DND-41 (cell line): ENCODE measurements around the gene IFNLR1.

Source experiments
- ATAC-seq: fragments of 200-7000 bp; cut with Tn5 transposase; 3 replicates; pipeline ENCODE4 v1.9.1; 2021; ENCODE audit warnings: low read depth; ENCODE audit not compliant: insufficient read depth
- DNase-seq: peaks from one replicate; pipeline ENCODE4 v3.0.0-alpha.2; 2020
- H2AFZ ChIP-seq: 2 replicates; pipeline ENCODE4 v1.6.0; 2012; ENCODE audit warnings: low read depth, low read length
- H3K27ac ChIP-seq: 2 replicates; pipeline ENCODE4 v1.5.1; 2012; ENCODE audit warnings: low read length, inconsistent platforms
- H3K27me3 ChIP-seq: fragments of 200-600 bp; sonication (generic); 2 replicates; pipeline ENCODE4 v1.6.0; 2012; ENCODE audit warnings: low read length, mild to moderate bottlenecking, inconsistent platforms; ENCODE audit not compliant: insufficient read depth, poor library complexity
- H3K36me3 ChIP-seq: 2 replicates; pipeline ENCODE4 v1.5.1; 2012; ENCODE audit warnings: low read length, inconsistent platforms; ENCODE audit not compliant: insufficient read depth
- H3K4me1 ChIP-seq: 2 replicates; pipeline ENCODE4 v1.5.1; 2012; ENCODE audit warnings: mild to moderate bottlenecking, low read length; ENCODE audit not compliant: insufficient read depth
- H3K4me2 ChIP-seq: 2 replicates; pipeline ENCODE4 v1.6.0; 2012; ENCODE audit warnings: mild to moderate bottlenecking, moderate library complexity, low read length, inconsistent platforms; ENCODE audit not compliant: insufficient read depth
- H3K4me3 ChIP-seq, 2 experiments: fragments of 200-600 bp in 1 of 2; shearing (Covaris generic) in 1 of 2; 2 replicates each; pipeline ENCODE4 v1.5.1; 2012 to 2016; ENCODE audit warnings: inconsistent platforms in 2 of 2, low read length in 2 of 2, mild to moderate bottlenecking in 2 of 2, low read depth in 1 of 2, moderate library complexity in 1 of 2
- H3K79me2 ChIP-seq: 2 replicates; pipeline ENCODE4 v1.6.0; 2012; ENCODE audit warnings: low read length, inconsistent platforms; ENCODE audit not compliant: insufficient read depth
- H3K9ac ChIP-seq: 2 replicates; pipeline ENCODE4 v1.6.0; 2012; ENCODE audit warnings: low read depth, mild to moderate bottlenecking, inconsistent platforms, low read length, moderate library complexity
- H3K9me3 ChIP-seq: 2 replicates; pipeline ENCODE4 v1.5.1; 2012; ENCODE audit warnings: low read length, moderate library complexity, mild to moderate bottlenecking, inconsistent platforms; ENCODE audit not compliant: insufficient read depth, severe bottlenecking
- H4K20me1 ChIP-seq: 2 replicates; pipeline ENCODE4 v1.6.0; 2012; ENCODE audit warnings: low read length; ENCODE audit not compliant: insufficient read depth
- CTCF ChIP-seq: IDR thresholded peaks from 2 replicates; pipeline ENCODE4 v1.5.1; 2012; ENCODE audit warnings: borderline replicate concordance, low read length, moderate library complexity, mild to moderate bottlenecking; ENCODE audit not compliant: poor library complexity, severe bottlenecking; ENCODE audit errors: extremely low read depth
- EZH2 ChIP-seq: IDR thresholded peaks from 3 replicates; pipeline ENCODE4 v1.6.1; 2012; ENCODE audit warnings: borderline replicate concordance, low read depth, mild to moderate bottlenecking, moderate library complexity, low read length, inconsistent platforms; ENCODE audit not compliant: severe bottlenecking

The IFNLR1 gene

GRCh38 chr1:24175033-24175755 is 11.9 kb downstream of the IFNLR1 start:
- no peaks in the 10 kb centered on the region for H3K36me3 ChIP-seq
- ATAC-seq, result no peak
- H4K20me1 ChIP-seq, result no peaks in the 10 kb centered on the region
- no peaks in the 10 kb centered on the region for H3K4me1 ChIP-seq
- no peak for TF ChIP-seq EZH2
- TF ChIP-seq CTCF, result no peak
- DNase-seq, result no peak
- H2AFZ ChIP-seq, result no peak overlapping the region
- H3K27me3 ChIP-seq, result peaks cover 13% of the 10 kb centered on the region
- H3K4me3 ChIP-seq, result no peak overlapping the region
- no peak overlapping the region for H3K9ac ChIP-seq
- no peaks in the 10 kb centered on the region for H3K79me2 ChIP-seq
- H3K4me2 ChIP-seq, result no peak overlapping the region
- no peak overlapping the region for H3K27ac ChIP-seq
- no peaks in the 10 kb centered on the region for H3K9me3 ChIP-seq

- Histone ChIP-seq H3K9ac (no peak overlapping the region), H3K36me3 (no peaks in the 10 kb centered on the region), H3K27me3 (peaks cover 13% of the 10 kb centered on the region), H3K4me3 (no peak overlapping the region), H3K4me1 (no peaks in the 10 kb centered on the region), H3K79me2 (no peaks in the 10 kb centered on the region), H3K4me2 (no peak overlapping the region), H3K9me3 (no peaks in the 10 kb centered on the region), H4K20me1 (no peaks in the 10 kb centered on the region), H3K27ac (no peak overlapping the region), H2AFZ (no peak overlapping the region)
- DNase-seq (no peak), ATAC-seq (no peak)
- TF ChIP-seq EZH2 (no peak), CTCF (no peak)
Measured at GRCh38 chr1:24173638-24174575, 13.2 kb downstream of the IFNLR1 start.

GRCh38 chr1:24172598-24172997 is 14.5 kb downstream of the IFNLR1 start:
- H3K9me3 ChIP-seq, result no peaks in the 10 kb centered on the region
- H3K4me2 ChIP-seq, result no peak overlapping the region
- H3K36me3 ChIP-seq, result no peaks in the 10 kb centered on the region
- no peak overlapping the region for H3K4me3 ChIP-seq
- H3K27me3 ChIP-seq, result peaks cover 13% of the 10 kb centered on the region
- ATAC-seq, result no peak
- no peak for DNase-seq
- H3K27ac ChIP-seq, result no peak overlapping the region
- TF ChIP-seq CTCF (no peak), EZH2 (no peak)
- no peak overlapping the region for H3K9ac ChIP-seq
- no peaks in the 10 kb centered on the region for H4K20me1 ChIP-seq
- H3K79me2 ChIP-seq, result no peaks in the 10 kb centered on the region
- H3K4me1 ChIP-seq, result no peaks in the 10 kb centered on the region
- no peak overlapping the region for H2AFZ ChIP-seq
